Activated naive CD8-positive, alpha-beta T cell treated with anti-CD3 and anti-CD28 coated beads, Interleukin-2, amount 50 U/mL, for 24 hours (primary cell): ENCODE measurements around the gene GMPPA.

Source experiments
- ATAC-seq: fragments of 150-1000 bp; cut with Tn5 transposase; one replicate; pipeline ENCODE4 v1.10.0; 2021
- DNase-seq: peaks from one replicate; pipeline ENCODE4 v3.0.0; 2021
- H3K27ac Mint-ChIP-seq: one replicate; pipeline ENCODE4 v1.8.0; 2021; ENCODE audit warnings: mild to moderate bottlenecking, mixed read lengths
- H3K27me3 Mint-ChIP-seq: one replicate; pipeline ENCODE4 v1.8.0; 2021; ENCODE audit warnings: mixed read lengths
- H3K36me3 Mint-ChIP-seq: one replicate; pipeline ENCODE4 v1.8.0; 2021; ENCODE audit warnings: low read depth, mixed read lengths
- H3K4me1 Mint-ChIP-seq: one replicate; pipeline ENCODE4 v1.8.0; 2021; ENCODE audit warnings: mixed read lengths
- H3K4me3 Mint-ChIP-seq: one replicate; pipeline ENCODE4 v1.8.0; 2021; ENCODE audit warnings: mild to moderate bottlenecking, moderate library complexity, mixed read lengths
- H3K9me3 Mint-ChIP-seq: one replicate; pipeline ENCODE4 v1.8.0; 2021; ENCODE audit warnings: mixed read lengths

The GMPPA gene

DNA sequence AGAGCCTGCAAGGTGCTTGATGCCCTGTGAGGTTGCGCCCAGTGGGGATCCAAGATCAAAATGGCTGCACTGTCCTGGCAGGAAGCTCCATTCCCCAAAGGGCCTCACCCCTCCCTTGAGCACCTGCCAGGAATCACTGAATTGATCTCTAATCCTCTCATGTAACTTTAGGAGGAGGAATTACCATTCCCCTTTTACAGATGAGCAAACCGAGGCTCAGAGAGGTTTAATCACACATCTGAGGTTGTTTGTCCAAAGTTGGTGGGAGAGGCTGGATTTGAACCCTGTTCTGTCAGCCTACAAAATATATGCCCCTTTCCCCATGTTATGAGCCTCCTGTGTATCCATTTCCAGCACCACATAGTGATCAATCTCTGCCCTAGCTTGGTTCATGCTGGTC lies 26.1 kb downstream of the GMPPA start:
- H3K36me3 Mint-ChIP-seq = no peaks in the 10 kb centered on the region
- no peak for DNase-seq
- H3K4me3 Mint-ChIP-seq = no peak overlapping the region
- peaks cover 85% of the 10 kb centered on the region for H3K27me3 Mint-ChIP-seq
- peaks cover 10% of the 10 kb centered on the region for H3K4me1 Mint-ChIP-seq
- H3K27ac Mint-ChIP-seq = no peak overlapping the region
- no peaks in the 10 kb centered on the region for H3K9me3 Mint-ChIP-seq
- no peak for ATAC-seq

DNA sequence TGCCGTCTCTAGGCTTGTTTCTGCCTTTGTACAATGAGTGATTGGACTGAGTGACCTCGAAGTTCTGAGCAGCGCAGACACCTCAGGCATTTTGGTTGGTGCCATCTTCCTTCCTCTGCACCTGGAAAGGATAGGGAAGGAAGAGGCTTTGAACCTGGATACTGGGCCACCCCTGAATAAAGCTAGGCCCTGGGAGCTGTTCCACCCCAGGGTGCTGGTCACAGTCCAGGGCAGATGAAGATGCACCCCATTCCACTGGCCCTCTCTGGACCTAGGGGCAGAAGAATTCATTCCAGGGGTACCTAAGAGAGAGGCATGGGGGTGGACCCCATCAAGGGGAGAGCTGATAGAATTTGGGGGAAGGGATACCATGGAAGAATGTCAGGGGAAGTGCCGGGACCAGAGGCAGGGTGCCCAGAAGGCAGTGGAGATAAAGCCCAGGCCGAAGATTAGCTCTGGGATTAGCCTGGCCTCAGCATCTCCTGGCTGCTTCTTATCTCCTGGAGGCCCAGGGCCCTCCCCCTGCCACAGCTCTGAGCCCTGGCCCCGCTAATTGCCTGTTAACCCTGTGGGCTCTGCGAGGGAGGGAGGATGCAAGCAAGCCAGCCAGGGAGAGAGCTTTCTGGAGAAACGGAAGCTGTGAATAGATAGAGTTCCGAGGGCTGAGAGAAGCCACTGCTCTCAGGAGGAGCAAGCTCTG lies 27.0 kb downstream of the GMPPA start:
- DNase-seq (no peak), ATAC-seq (no peak)
- Mint-ChIP-seq H3K27ac (no peak overlapping the region), H3K9me3 (no peaks in the 10 kb centered on the region), H3K4me1 (peaks cover 10% of the 10 kb centered on the region), H3K36me3 (no peaks in the 10 kb centered on the region), H3K27me3 (peaks cover 86% of the 10 kb centered on the region), H3K4me3 (no peak overlapping the region)

- Mint-ChIP-seq H3K36me3 (no peaks in the 10 kb centered on the region), H3K27me3 (peaks cover 83% of the 10 kb centered on the region), H3K4me3 (no peak overlapping the region), H3K27ac (no peak overlapping the region), H3K9me3 (no peaks in the 10 kb centered on the region), H3K4me1 (peaks cover 10% of the 10 kb centered on the region)
- no peak for ATAC-seq
- DNase-seq = no peak
Observed at GRCh38 chr2:219526320-219527075, 27.8 kb downstream of the GMPPA start.

DNA sequence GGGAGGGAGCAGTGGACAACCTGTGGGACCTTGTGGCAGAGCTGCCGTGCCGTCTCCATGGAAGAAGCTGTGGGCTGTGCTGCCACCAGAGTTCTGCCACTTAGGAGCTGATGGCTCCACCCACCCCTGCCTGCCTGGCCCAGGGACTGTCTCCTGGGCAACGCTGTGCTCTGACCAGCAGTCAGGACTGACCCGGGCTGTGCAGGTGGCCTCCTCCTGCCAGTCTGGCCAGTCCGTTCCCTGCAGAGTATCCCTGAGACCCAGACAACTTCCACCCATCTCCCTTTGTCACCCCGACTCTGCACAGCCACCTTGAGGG lies 28.3 kb downstream of the GMPPA start:
- no peak for DNase-seq
- ATAC-seq = no peak
- H3K27me3 Mint-ChIP-seq = peaks cover 78% of the 10 kb centered on the region
- H3K27ac Mint-ChIP-seq = no peak overlapping the region
- H3K4me3 Mint-ChIP-seq = no peak overlapping the region
- H3K36me3 Mint-ChIP-seq = no peaks in the 10 kb centered on the region
- no peaks in the 10 kb centered on the region for H3K9me3 Mint-ChIP-seq
- peaks cover 7% of the 10 kb centered on the region for H3K4me1 Mint-ChIP-seq

DNA sequence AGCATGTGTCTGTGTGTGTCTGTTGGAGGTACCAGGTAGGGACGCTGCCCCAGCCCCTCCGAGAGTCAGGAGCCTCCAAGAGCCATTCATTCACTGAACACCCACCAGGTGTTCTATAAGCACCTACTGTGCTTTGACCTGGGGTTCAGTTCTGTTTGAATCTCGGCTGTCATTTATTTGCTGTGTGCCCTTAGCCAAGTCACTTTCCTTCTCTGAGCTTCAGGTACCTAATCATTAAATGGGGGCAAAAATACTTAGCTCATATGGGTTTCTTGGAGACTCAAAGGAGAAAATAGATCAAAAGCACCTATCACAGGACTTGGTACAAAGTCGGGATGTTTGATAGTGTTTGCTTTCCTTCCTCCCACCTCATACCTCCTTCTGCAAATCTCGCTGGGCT lies 28.8 kb downstream of the GMPPA start:
- no peaks in the 10 kb centered on the region for H3K9me3 Mint-ChIP-seq
- ATAC-seq (no peak), DNase-seq (no peak)
- peaks cover 78% of the 10 kb centered on the region for H3K27me3 Mint-ChIP-seq
- no peaks in the 10 kb centered on the region for H3K36me3 Mint-ChIP-seq
- no peak overlapping the region for H3K27ac Mint-ChIP-seq
- no peak overlapping the region for H3K4me3 Mint-ChIP-seq
- peaks cover 5% of the 10 kb centered on the region for H3K4me1 Mint-ChIP-seq

- Mint-ChIP-seq H3K4me3 (no peak overlapping the region), H3K9me3 (no peaks in the 10 kb centered on the region), H3K36me3 (no peaks in the 10 kb centered on the region), H3K27ac (no peak overlapping the region), H3K4me1 (no peaks in the 10 kb centered on the region), H3K27me3 (peaks cover 59% of the 10 kb centered on the region)
- ATAC-seq (peak; percentile 83), DNase-seq (peak; percentile 89)
Observed at GRCh38 chr2:219530048-219530963, 31.6 kb downstream of the GMPPA start.

GRCh38 chr2:219531639-219532377 lies 33.1 kb downstream of the GMPPA start:
- H3K27ac Mint-ChIP-seq = no peak overlapping the region
- no peak overlapping the region for H3K4me3 Mint-ChIP-seq
- H3K27me3 Mint-ChIP-seq = peaks cover 46% of the 10 kb centered on the region
- H3K36me3 Mint-ChIP-seq = no peaks in the 10 kb centered on the region
- H3K4me1 Mint-ChIP-seq = no peaks in the 10 kb centered on the region
- DNase-seq (no peak), ATAC-seq (no peak)
- no peaks in the 10 kb centered on the region for H3K9me3 Mint-ChIP-seq

DNA sequence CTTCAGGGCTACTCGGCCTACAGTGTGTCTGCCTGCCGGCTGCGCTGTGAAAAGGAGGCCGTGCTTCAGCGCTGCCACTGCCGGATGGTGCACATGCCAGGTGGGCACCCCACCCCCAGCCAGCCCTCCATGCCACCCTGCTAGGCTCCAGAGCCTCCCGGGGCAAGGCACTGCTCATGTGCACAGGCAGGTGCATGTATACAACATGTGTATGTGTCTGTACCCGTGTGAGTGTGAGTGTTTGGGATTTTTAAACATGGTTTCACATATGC lies 33.6 kb downstream of the GMPPA start:
- no peak overlapping the region for H3K4me3 Mint-ChIP-seq
- ATAC-seq (no peak), DNase-seq (no peak)
- no peaks in the 10 kb centered on the region for H3K36me3 Mint-ChIP-seq
- peaks cover 42% of the 10 kb centered on the region for H3K27me3 Mint-ChIP-seq
- H3K9me3 Mint-ChIP-seq = no peaks in the 10 kb centered on the region
- no peaks in the 10 kb centered on the region for H3K4me1 Mint-ChIP-seq
- no peak overlapping the region for H3K27ac Mint-ChIP-seq

DNA sequence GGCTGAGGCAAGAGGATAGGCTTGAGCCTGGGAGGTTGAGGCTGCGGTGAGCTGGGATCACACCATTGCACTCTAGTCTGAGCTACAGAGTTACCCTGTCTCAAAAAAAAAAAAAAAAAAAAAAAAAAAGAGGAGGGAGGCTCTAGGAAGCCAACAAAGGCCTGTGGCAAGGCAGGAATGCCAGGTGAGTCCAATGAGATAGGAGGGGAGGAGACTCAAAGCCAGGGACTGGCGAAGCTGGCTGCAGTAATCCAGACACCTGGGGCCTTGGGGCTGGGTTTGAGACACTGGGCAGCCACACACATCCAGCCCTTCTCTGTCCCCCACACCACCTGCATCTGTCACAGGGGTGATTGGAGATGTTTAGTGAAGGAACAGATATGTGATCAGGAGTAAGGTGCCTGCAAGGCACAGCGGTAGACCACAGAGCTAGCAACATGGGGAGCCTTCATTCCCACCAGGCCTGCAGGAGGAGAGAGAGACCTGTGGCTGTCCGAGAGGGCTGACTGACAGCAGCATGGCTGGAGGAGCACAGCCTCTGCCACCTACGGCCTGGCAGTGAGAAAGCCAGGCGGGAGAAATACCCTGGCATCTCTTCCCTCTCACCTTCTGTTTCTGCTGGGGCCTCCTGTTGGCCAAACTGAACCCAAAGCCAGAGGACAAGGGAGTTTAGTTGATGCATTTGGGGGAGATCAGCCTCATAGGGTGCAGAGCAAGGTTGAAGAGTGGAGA lies 35.4 kb downstream of the GMPPA start:
- no peaks in the 10 kb centered on the region for H3K4me1 Mint-ChIP-seq
- no peak for ATAC-seq
- no peak overlapping the region for H3K4me3 Mint-ChIP-seq
- H3K36me3 Mint-ChIP-seq = no peaks in the 10 kb centered on the region
- no peak overlapping the region for H3K27ac Mint-ChIP-seq
- no peak for DNase-seq
- H3K27me3 Mint-ChIP-seq = peaks cover 27% of the 10 kb centered on the region
- H3K9me3 Mint-ChIP-seq = no peaks in the 10 kb centered on the region

GRCh38 chr2:219536425-219536824 lies 37.7 kb downstream of the GMPPA start:
- Mint-ChIP-seq H3K4me1 (peaks cover 4% of the 10 kb centered on the region), H3K36me3 (peaks cover 6% of the 10 kb centered on the region), H3K27ac (no peak overlapping the region), H3K9me3 (no peaks in the 10 kb centered on the region), H3K4me3 (no peak overlapping the region), H3K27me3 (peaks cover 6% of the 10 kb centered on the region)
- no peak for ATAC-seq
- no peak for DNase-seq

DNA sequence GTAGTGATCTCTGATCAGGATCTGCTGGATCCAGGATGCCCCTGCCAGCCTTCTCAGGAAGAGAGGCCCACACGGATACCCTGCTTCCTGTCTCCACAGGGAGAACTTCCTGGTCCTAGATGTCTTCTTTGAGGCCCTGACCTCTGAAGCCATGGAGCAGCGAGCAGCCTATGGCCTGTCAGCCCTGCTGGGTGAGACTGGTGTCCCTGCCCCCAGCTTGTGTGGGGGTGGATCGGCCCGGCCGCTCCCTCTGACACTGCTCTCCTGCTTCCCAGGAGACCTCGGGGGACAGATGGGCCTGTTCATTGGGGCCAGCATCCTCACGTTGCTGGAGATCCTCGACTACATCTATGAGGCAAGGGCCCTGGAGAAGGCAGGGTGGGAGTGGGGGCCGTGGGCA lies 38.3 kb downstream of the GMPPA start:
- H3K27me3 Mint-ChIP-seq = peaks cover 6% of the 10 kb centered on the region
- H3K4me3 Mint-ChIP-seq = no peak overlapping the region
- peaks cover 6% of the 10 kb centered on the region for H3K36me3 Mint-ChIP-seq
- ATAC-seq (no peak), DNase-seq (no peak)
- no peaks in the 10 kb centered on the region for H3K9me3 Mint-ChIP-seq
- no peak overlapping the region for H3K27ac Mint-ChIP-seq
- H3K4me1 Mint-ChIP-seq = peaks cover 8% of the 10 kb centered on the region

DNA sequence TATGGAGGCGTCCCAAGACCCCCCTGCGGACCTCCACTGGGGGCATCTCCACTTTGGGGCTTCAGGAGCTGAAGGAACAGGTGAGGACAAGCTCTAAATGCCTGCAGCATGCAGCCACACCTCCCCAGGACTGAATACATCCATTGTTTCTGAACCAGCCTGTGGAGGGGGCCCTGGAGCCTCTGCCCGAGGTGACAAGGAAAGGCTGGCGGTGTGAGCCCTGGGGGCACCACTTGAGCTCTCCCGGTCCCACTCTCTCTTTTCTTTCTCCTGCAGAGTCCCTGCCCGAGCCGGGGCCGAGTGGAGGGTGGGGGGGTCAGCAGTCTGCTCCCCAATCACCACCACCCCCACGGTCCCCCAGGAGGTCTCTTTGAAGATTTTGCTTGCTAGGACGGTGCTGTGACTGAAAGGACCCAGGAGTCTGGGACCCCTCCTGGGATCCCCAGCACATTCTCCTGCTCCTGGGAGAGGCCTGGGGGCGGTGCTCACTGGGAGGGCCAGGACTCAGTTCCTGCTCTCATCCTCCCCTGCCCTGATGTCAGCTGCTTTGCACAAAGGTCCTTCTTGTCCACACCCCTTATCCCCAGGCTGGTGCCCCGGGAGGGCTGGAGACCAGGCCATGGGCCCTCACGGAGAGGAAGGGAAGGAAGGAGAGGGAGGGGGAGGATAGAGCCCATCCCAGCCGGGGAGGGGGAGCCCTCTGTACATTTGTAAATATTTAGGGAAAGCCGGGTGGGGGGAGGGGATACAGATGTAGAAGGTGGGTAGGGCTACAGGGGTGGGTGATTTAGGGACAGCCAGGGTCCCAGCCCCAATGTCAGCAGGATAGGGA lies 39.2 kb downstream of the GMPPA start:
- Mint-ChIP-seq H3K36me3 (peaks cover 6% of the 10 kb centered on the region), H3K4me3 (no peak overlapping the region), H3K27me3 (peaks cover 1% of the 10 kb centered on the region), H3K27ac (no peak overlapping the region), H3K9me3 (no peaks in the 10 kb centered on the region), H3K4me1 (peaks cover 16% of the 10 kb centered on the region)
- ATAC-seq (no peak), DNase-seq (no peak)

- H3K9me3 Mint-ChIP-seq = no peaks in the 10 kb centered on the region
- no peak for DNase-seq
- H3K36me3 Mint-ChIP-seq = peaks cover 6% of the 10 kb centered on the region
- H3K4me1 Mint-ChIP-seq = peaks cover 16% of the 10 kb centered on the region
- H3K27me3 Mint-ChIP-seq = peaks cover under 1% of the 10 kb centered on the region
- no peak for ATAC-seq
- no peak overlapping the region for H3K27ac Mint-ChIP-seq
- H3K4me3 Mint-ChIP-seq = no peak overlapping the region
Observed at GRCh38 chr2:219538504-219538951, 39.8 kb downstream of the GMPPA start.
